Suprapubic skin (tissue), 4 donors: ENCODE measurements around the gene MEIS3. TPM values are rescaled to one million over a fixed set of nuclear protein-coding genes. Genes with fewer than 3 reads are reported as not detected.

Source experiments
- total RNA-seq, 4 donors: library from RNA; depleted of rRNA; stranded (reverse); fragments of >200 nt; gene quantifications; one replicate each; pipeline ENCODE4 v1.1.0, GENCODE V29; 2016

Gene MEIS3
- total RNA-seq, 4 donors from 2014 or later, result 1.6 to 5.5 (median 3.1) TPM

Other genes with a start within 250 kb of the MEIS3 start
- 10 to 100 TPM in 2 of 4 donors, 1 to 10 TPM in 2; 5.6 to 13.6 (median 9.7) TPM for gene BBC3, start 188.3 kb downstream of the MEIS3 start, total RNA-seq
- gene CCDC9, start 163.0 kb downstream of the MEIS3 start, total RNA-seq, result 10 to 100 TPM; 24.6 to 33.2 (median 27.4) TPM
- 10 to 100 TPM in 2 of 4 donors, 1 to 10 TPM in 2; 6.6 to 13.5 (median 10.6) TPM for gene INAFM1, start 144.6 kb downstream of the MEIS3 start, total RNA-seq
- 1 to 10 TPM; 1.2 to 2.4 (median 1.5) TPM for gene C5AR1, start 109.7 kb downstream of the MEIS3 start, total RNA-seq
- gene C5AR2, start 87.4 kb downstream of the MEIS3 start, total RNA-seq, result 1 to 10 TPM in 2 of 4 donors, under 1 TPM in 2; 0.68 to 3.1 (median 1.5) TPM
- 10 to 100 TPM; 21.6 to 32.2 (median 25.3) TPM for gene DHX34, start 70.2 kb downstream of the MEIS3 start, total RNA-seq
- 1 to 10 TPM in 1 of 4 donors, under 1 TPM in 2, not detected in 1; 0.26 to 1.2 (median 0.38) TPM for gene SLC8A2, start 52.4 kb upstream of the MEIS3 start, total RNA-seq
- 10 to 100 TPM in 1 of 4 donors, 1 to 10 TPM in 3; 4.3 to 16.3 (median 5.9) TPM for gene KPTN, start 64.7 kb upstream of the MEIS3 start, total RNA-seq
- gene NAPA, start 95.5 kb upstream of the MEIS3 start, total RNA-seq, result 100 to 1,000 TPM; 170 to 232 (median 193) TPM
- gene ZNF541, start 153.6 kb upstream of the MEIS3 start, total RNA-seq, result under 1 TPM in 3 of 4 donors, not detected in 1; 0.49 to 0.80 (median 0.51) TPM
- gene BICRA, start 189.6 kb upstream of the MEIS3 start, total RNA-seq, result 10 to 100 TPM; 10.7 to 33.6 (median 22.9) TPM